NCI-H345 (cell line): ENCODE data around the gene ELL.

ENCODE experiments used
- DNase-seq: peaks from one replicate; lab custom pipeline; 2025; lab: John Stamatoyannopoulos, UW

The ELL gene

GRCh38 chr19:18433735-18434398 lies 88.0 kb downstream of the ELL start:
- DNase-seq: no peak

GRCh38 chr19:18433015-18433691 lies 88.7 kb downstream of the ELL start:
- no peak for DNase-seq

GRCh38 chr19:18432275-18433014 lies 89.4 kb downstream of the ELL start:
- no peak for DNase-seq

- DNase-seq: no peak
Observed at GRCh38 chr19:18431351-18432197, 90.3 kb downstream of the ELL start.

GRCh38 chr19:18430417-18431144 lies 91.3 kb downstream of the ELL start:
- DNase-seq: no peak

- DNase-seq: no peak
Observed at GRCh38 chr19:18429717-18430416, 92.0 kb downstream of the ELL start.

GRCh38 chr19:18428787-18429674 lies 92.8 kb downstream of the ELL start:
- peak; percentile 87 for DNase-seq

- DNase-seq: no peak
Observed at GRCh38 chr19:18428173-18428786, 93.6 kb downstream of the ELL start.

GRCh38 chr19:18427743-18428113 lies 94.1 kb downstream of the ELL start:
- no peak for DNase-seq

GRCh38 chr19:18427080-18427742 lies 94.7 kb downstream of the ELL start:
- DNase-seq: no peak

- no peak for DNase-seq
Observed at GRCh38 chr19:18426416-18426767, 95.5 kb downstream of the ELL start.

- no peak for DNase-seq
Observed at GRCh38 chr19:18425515-18426415, 96.1 kb downstream of the ELL start.

- no peak for DNase-seq
Observed at GRCh38 chr19:18424890-18425514, 96.9 kb downstream of the ELL start.

- DNase-seq: no peak
Observed at GRCh38 chr19:18424122-18424889, 97.6 kb downstream of the ELL start.

GRCh38 chr19:18423258-18424020 lies 98.4 kb downstream of the ELL start:
- no peak for DNase-seq
